GM10248 (cell line): ENCODE results near the gene VDR.

Experiments used
- CTCF ChIA-PET: fragments of 300-600 bp; sonication (Branson Sonifier 250); formaldehyde crosslinking; extraction: SDS; loops from one replicate; lab custom pipeline; 2021; ENCODE audit warnings: antibody characterized with exemption; lab: Yijun Ruan, JAX
- POLR2A ChIA-PET: fragments of 350-650 bp; sonication (Branson Sonifier 250); formaldehyde crosslinking; extraction: SDS; loops from one replicate; lab custom pipeline; 2020; ENCODE audit warnings: antibody characterized with exemption; lab: Yijun Ruan, JAX
- DNase-seq: peaks from one replicate; pipeline ENCODE4 v3.0.0; 2012; ENCODE audit errors: extremely low spot score
- TF ChIP-seq, protein P1 (sequence below): IDR thresholded peaks from 2 replicates; pipeline ENCODE4 v1.5.1; 2012; ENCODE audit warnings: mild to moderate bottlenecking, low read depth; ENCODE audit errors: extremely low read depth, missing control alignments, control extremely low read depth

Gene VDR

DNA sequence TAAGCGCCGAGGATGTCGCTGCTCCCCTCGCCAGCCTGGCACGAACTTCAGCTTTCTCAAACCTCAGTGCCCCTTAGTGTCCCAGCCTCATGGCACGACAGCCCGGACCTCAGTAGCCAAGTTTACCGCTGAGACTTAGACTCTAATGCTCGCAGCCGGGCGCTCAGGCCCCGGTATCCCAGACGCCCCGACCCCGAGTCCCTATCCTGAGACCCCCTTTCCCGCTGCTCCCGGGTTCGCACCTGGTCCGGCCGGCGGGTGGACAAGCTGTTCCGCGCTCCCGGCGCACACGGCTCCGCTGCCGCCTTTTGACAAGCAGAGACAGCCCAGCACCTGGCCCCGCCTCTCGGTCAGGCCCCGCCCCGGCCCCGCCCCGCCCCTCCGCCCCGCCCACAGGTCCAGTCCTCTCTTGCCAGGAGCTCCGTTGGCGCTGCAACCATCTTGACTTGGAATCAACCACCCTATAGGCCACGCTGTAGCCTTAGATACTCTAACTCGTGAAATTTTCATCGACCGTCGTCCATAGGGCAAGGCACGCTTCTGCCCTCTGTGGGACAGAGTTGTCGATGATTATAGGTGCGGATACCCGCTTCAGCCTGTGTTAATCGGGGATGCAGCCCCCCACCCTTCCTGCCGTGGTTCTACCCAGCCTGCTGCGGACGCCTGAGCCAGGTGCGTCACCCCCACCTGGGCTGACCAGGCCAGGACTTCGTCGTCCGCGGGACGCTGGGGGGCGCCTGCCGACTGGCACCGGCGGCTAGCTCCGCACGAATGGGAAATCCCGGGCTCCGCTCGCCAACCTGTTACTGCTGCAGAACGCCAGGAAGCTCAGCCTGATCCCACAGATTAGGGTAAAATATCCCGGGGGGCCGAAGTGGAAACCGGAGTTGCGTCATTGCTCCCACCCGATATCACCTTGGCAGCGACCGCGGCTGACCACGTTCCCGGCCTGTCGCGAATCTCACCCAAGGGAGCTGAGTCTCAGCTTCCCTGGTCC, at the start of gene VDR:
Gene VDR (minus strand): TSS at position 282 of the 997 bp plus-strand sequence. CDS start 25,881 bp downstream, outside the sequence.
- CTCF ChIA-PET: interaction anchor here (0.7 to 2.8 kb wide), 25 partner anchors 8 to 713 kb away, joined by 3 to 14 read pairs (median 4); partner anchors contain the start of gene TMEM106C
- POLR2A ChIA-PET: interaction anchor here (0.6 to 1.6 kb wide), 6 partner anchors 20 to 293 kb away, joined by 4 to 8 read pairs (median 5); no protein-coding TSS in a partner anchor
- TF ChIP-seq, protein P1, sequence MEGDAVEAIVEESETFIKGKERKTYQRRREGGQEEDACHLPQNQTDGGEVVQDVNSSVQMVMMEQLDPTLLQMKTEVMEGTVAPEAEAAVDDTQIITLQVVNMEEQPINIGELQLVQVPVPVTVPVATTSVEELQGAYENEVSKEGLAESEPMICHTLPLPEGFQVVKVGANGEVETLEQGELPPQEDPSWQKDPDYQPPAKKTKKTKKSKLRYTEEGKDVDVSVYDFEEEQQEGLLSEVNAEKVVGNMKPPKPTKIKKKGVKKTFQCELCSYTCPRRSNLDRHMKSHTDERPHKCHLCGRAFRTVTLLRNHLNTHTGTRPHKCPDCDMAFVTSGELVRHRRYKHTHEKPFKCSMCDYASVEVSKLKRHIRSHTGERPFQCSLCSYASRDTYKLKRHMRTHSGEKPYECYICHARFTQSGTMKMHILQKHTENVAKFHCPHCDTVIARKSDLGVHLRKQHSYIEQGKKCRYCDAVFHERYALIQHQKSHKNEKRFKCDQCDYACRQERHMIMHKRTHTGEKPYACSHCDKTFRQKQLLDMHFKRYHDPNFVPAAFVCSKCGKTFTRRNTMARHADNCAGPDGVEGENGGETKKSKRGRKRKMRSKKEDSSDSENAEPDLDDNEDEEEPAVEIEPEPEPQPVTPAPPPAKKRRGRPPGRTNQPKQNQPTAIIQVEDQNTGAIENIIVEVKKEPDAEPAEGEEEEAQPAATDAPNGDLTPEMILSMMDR: peak; percentile 37
- peak; percentile 92 for DNase-seq

DNA sequence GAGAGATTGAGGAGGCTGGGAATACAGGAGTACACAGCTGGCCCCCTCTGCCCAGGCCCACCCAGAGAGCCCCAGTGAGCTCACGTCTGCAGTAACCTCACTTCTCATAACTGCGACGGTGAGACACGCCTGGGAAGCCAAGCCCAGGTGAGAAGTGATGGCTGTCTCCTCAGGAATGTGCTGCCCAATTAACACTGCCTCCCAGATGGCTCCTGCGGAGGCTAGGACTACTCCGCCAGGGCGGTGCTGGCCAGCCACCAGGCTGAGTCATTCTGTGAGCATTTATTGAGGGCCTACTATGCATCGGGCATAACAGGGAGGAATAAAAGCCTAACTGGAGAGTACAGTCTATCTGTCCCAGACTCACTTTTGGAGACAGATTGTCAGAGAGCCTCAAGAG, 49.3 kb upstream of the VDR start:
- POLR2A ChIA-PET: no interaction called here
- CTCF ChIA-PET: interaction anchor here (0.8 to 3.3 kb wide), 4 partner anchors 8 to 25 kb away, joined by 3 to 17 read pairs (median 4); partner anchors contain the start of gene TMEM106C
- DNase-seq: no peak
- TF ChIP-seq, protein P1: no peak

GRCh38 chr12:47950856-47951468, 46.2 kb upstream of the VDR start:
- POLR2A ChIA-PET: no interaction called here
- TF ChIP-seq, protein P1: no peak
- CTCF ChIA-PET: interaction anchor here (1.4 to 3.3 kb wide), 5 partner anchors 12 to 142 kb away, joined by 3 to 17 read pairs (median 7); partner anchors contain the start of genes TMEM106C and VDR
- DNase-seq: no peak

GRCh38 chr12:47949441-47950341, 44.9 kb upstream of the VDR start:
- ChIA-PET POLR2A (no interaction called here), CTCF (interaction anchor here (0.7 to 3.3 kb wide), 54 partner anchors 9 to 668 kb away, joined by 3 to 33 read pairs (median 4); partner anchors contain the start of genes ASB8, TMEM106C and VDR)
- TF ChIP-seq, protein P1: peak; percentile 86
- peak; percentile 81 for DNase-seq

- ChIA-PET CTCF (interaction anchor here (0.9 to 2.1 kb wide), 9 partner anchors 10 to 672 kb away, joined by 3 to 13 read pairs (median 4); partner anchors contain the start of gene TMEM106C), POLR2A (interaction anchor here (0.6 kb wide), 1 partner anchor 241 kb away, joined by 3 read pairs; the partner anchor contains the start of gene RPAP3)
- TF ChIP-seq, protein P1: no peak
These were observed 42.5 kb upstream of the VDR start for GRCh38 chr12:47947341-47947740.

More at GRCh38 chr12:47947341-47947740, 42.5 kb upstream of the VDR start:
- no peak for DNase-seq
